ENCODE measurements around the gene AUNIP. TPM values are rescaled to one million over a fixed set of nuclear protein-coding genes. Genes with fewer than 3 reads are reported as not detected.

The AUNIP gene
- polyA plus RNA-seq, 2 of the 4 experiments (the other 2 are of a cell fraction): 6.5 to 8.4 TPM

- peak within 1 kb of the TSS; percentile 93 for H3K4me3 ChIP-seq
- peak; percentile 61 for TF ChIP-seq POLR2A (IDR thresholded peaks at IDR 0.05; ENCODE audit: low read length)
- TF ChIP-seq, protein P1, sequence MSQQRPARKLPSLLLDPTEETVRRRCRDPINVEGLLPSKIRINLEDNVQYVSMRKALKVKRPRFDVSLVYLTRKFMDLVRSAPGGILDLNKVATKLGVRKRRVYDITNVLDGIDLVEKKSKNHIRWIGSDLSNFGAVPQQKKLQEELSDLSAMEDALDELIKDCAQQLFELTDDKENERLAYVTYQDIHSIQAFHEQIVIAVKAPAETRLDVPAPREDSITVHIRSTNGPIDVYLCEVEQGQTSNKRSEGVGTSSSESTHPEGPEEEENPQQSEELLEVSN (IDR thresholded peaks at IDR 0.05; ENCODE audit: borderline replicate concordance, low read depth): peak; percentile 74
- 0 out of 2 replicates have a peak, but pooled peaks have one; percentile 7 for TF ChIP-seq PHF8 (IDR thresholded peaks at IDR 0.05; ENCODE audit: borderline replicate concordance, low read depth)
- TF ChIP-seq ZFP36 (IDR thresholded peaks at IDR 0.05; ENCODE audit: borderline replicate concordance, partially characterized antibody): no peak
- no peak for TF ChIP-seq GATA3 (IDR thresholded peaks at IDR 0.05; ENCODE audit: borderline replicate concordance)
- peak; percentile 98 for TF ChIP-seq BHLHE40 (IDR thresholded peaks at IDR 0.05; ENCODE audit: low read depth, low read length)
- TF ChIP-seq, protein P2, sequence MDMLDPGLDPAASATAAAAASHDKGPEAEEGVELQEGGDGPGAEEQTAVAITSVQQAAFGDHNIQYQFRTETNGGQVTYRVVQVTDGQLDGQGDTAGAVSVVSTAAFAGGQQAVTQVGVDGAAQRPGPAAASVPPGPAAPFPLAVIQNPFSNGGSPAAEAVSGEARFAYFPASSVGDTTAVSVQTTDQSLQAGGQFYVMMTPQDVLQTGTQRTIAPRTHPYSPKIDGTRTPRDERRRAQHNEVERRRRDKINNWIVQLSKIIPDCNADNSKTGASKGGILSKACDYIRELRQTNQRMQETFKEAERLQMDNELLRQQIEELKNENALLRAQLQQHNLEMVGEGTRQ (IDR thresholded peaks at IDR 0.05): peak; percentile 98
- TF ChIP-seq, protein P3, sequence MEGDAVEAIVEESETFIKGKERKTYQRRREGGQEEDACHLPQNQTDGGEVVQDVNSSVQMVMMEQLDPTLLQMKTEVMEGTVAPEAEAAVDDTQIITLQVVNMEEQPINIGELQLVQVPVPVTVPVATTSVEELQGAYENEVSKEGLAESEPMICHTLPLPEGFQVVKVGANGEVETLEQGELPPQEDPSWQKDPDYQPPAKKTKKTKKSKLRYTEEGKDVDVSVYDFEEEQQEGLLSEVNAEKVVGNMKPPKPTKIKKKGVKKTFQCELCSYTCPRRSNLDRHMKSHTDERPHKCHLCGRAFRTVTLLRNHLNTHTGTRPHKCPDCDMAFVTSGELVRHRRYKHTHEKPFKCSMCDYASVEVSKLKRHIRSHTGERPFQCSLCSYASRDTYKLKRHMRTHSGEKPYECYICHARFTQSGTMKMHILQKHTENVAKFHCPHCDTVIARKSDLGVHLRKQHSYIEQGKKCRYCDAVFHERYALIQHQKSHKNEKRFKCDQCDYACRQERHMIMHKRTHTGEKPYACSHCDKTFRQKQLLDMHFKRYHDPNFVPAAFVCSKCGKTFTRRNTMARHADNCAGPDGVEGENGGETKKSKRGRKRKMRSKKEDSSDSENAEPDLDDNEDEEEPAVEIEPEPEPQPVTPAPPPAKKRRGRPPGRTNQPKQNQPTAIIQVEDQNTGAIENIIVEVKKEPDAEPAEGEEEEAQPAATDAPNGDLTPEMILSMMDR (IDR thresholded peaks at IDR 0.05): no peak
- no peak for TF ChIP-seq MYC (IDR thresholded peaks at IDR 0.05; ENCODE audit: borderline replicate concordance, low read length)
- TF ChIP-seq RCOR1 (IDR thresholded peaks at IDR 0.05; ENCODE audit: low read depth, low read length): no peak
- TF ChIP-seq JUN (IDR thresholded peaks at IDR 0.05): peak; percentile 33 to 67; a peak in 2 of 5 replicates
- TF ChIP-seq ZNF302 (CRISPR knock-in tag; IDR thresholded peaks at IDR 0.05): no peak
- no peak for TF ChIP-seq RFX5 (IDR thresholded peaks at IDR 0.05)
- peak; percentile 63; the same call in 1 of the 2 replicates for TF ChIP-seq NPAS2 (CRISPR knock-in tag; IDR thresholded peaks at IDR 0.05; ENCODE audit: borderline replicate concordance)
- no peak for TF ChIP-seq KDM5A (IDR thresholded peaks at IDR 0.05)
- no peak for TF ChIP-seq FOXS1 (CRISPR knock-in tag; IDR thresholded peaks at IDR 0.05)
- TF ChIP-seq TFCP2L1 (CRISPR knock-in tag; IDR thresholded peaks at IDR 0.05): 0 out of 2 replicates have a peak, but pooled peaks have one; percentile 14
- TF ChIP-seq, protein P4, sequence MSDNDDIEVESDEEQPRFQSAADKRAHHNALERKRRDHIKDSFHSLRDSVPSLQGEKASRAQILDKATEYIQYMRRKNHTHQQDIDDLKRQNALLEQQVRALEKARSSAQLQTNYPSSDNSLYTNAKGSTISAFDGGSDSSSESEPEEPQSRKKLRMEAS (IDR thresholded peaks at IDR 0.05): peak; percentile 60
- no peak for TF ChIP-seq HMGXB4 (CRISPR knock-in tag; IDR thresholded peaks at IDR 0.05; ENCODE audit: borderline replicate concordance)
- TF ChIP-seq, protein P5, sequence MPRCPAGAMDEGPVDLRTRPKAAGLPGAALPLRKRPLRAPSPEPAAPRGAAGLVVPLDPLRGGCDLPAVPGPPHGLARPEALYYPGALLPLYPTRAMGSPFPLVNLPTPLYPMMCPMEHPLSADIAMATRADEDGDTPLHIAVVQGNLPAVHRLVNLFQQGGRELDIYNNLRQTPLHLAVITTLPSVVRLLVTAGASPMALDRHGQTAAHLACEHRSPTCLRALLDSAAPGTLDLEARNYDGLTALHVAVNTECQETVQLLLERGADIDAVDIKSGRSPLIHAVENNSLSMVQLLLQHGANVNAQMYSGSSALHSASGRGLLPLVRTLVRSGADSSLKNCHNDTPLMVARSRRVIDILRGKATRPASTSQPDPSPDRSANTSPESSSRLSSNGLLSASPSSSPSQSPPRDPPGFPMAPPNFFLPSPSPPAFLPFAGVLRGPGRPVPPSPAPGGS (IDR thresholded peaks at IDR 0.05): 0 out of 3 replicates have a peak, but pooled peaks have one; percentile 44
- no peak for TF ChIP-seq HOXA7 (CRISPR knock-in tag; IDR thresholded peaks at IDR 0.05)
- FAIRE-seq: no peak
- WGBS (ENCODE audit: missing lambda C conversion rate): 4% methylated on average over 5 of the region's 102 CpGs
- H3K4me1 ChIP-seq: peaks cover 21% of the 10 kb centered on the region
- peak within 1 kb of the TSS; percentile 98 for H3K4me2 ChIP-seq
- DNase-seq (ENCODE audit: low read depth in 1 of 2, low spot score in 1 of 2): peak; percentile 71 to 88
- ChIA-PET POLR2A (interaction anchor here (0.8 to 1.3 kb wide), 3 partner anchors 10 to 263 kb away, joined by 3 to 8 read pairs (median 4); no protein-coding TSS in a partner anchor), CTCF (interaction anchor here (0.6 to 5.5 kb wide), 3 partner anchors 10 to 73 kb away, joined by 3 to 35 read pairs (median 6); no protein-coding TSS in a partner anchor)
- peak within 1 kb of the TSS; percentile 78 to 95 for H3K27ac ChIP-seq
- ATAC-seq: peak; percentile 87 to 91
- no peaks in the 10 kb centered on the region for H3K9me3 ChIP-seq
Measured at GRCh38 chr1:25905680-25906643, 46.7 kb upstream of the AUNIP start, which contains the start of gene STMN1. Gene STMN1 (minus strand): TSS chr1:25906419. CDS start chr1:25904676, 1,743 bp downstream.

Measured in A549 (cell line).